Measurements from ENCODE around the gene KLK12.

DNA sequence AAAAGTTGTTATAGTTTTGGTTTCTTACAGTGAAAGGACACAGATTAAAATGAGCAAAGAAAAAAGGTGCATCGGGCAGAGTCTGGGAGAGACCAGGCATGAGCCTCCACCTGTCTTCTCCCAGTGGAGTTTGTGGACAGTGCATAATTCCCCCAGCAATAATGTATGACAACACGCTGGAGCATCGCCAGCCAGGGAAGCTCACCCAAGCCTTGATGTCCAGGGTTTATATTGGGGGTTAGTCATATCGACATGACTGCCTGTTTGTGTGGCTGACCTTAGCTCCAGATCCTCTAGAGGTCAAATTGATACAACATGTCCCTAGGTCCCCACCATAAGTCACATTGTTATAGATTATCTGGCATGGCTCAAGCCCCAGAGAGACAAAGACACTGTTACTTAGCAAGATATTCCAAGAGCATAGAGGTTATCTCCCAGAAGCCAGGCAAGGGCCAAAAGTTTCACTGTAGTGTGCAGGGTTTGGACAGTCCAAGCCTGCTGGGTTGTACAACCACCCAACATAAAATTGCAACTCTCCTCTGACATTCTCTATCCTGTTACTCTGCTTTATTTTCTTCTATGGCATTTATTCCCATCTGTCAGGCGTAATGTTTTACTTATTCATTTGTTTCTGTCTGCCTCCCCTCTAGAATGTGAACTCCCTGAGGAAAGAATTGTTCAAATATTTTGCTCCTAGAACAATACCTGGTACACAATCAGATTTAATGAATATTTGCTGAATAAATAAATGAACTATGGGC, 35.7 kb upstream of the KLK12 start:
- TF ChIP-seq, protein P1, sequence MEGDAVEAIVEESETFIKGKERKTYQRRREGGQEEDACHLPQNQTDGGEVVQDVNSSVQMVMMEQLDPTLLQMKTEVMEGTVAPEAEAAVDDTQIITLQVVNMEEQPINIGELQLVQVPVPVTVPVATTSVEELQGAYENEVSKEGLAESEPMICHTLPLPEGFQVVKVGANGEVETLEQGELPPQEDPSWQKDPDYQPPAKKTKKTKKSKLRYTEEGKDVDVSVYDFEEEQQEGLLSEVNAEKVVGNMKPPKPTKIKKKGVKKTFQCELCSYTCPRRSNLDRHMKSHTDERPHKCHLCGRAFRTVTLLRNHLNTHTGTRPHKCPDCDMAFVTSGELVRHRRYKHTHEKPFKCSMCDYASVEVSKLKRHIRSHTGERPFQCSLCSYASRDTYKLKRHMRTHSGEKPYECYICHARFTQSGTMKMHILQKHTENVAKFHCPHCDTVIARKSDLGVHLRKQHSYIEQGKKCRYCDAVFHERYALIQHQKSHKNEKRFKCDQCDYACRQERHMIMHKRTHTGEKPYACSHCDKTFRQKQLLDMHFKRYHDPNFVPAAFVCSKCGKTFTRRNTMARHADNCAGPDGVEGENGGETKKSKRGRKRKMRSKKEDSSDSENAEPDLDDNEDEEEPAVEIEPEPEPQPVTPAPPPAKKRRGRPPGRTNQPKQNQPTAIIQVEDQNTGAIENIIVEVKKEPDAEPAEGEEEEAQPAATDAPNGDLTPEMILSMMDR (IDR thresholded peaks at IDR 0.05): no peak
- TF ChIP-seq POLR2A (IDR thresholded peaks at IDR 0.05): no peak
